ENCODE measurements around the gene TNXB. TPM values are rescaled to one million over a fixed set of nuclear protein-coding genes. Genes with fewer than 3 reads are reported as not detected.
"Not testable (repeated sequence)": the region's sequence is repeated elsewhere in the genome, so short reads cannot be mapped to it uniquely, and the experiment has no call there.

Gene TNXB
- total RNA-seq, 1 donor from 2014 or later, result 4.4 TPM

- H3K9me3 Mint-ChIP-seq; DNase-seq (ENCODE audit: low spot score); H3K27ac Mint-ChIP-seq; H3K4me1 Mint-ChIP-seq (ENCODE audit: low read depth); H3K27me3 Mint-ChIP-seq (ENCODE audit: insufficient read depth); H3K36me3 Mint-ChIP-seq (ENCODE audit: low read depth); intact Hi-C loops (cut with micrococcal nuclease); H3K4me3 Mint-ChIP-seq: not testable (repeated sequence)
These were observed 96.1 kb downstream of the TNXB start for GRCh38 chr6:32012941-32013617.

GRCh38 chr6:32010856-32011530 lies 98.1 kb downstream of the TNXB start:
- not testable (repeated sequence) for H3K36me3 Mint-ChIP-seq (ENCODE audit: low read depth); H3K4me1 Mint-ChIP-seq (ENCODE audit: low read depth); H3K9me3 Mint-ChIP-seq

GRCh38 chr6:32009537-32009936 lies 99.6 kb downstream of the TNXB start:
- intact Hi-C loops (cut with micrococcal nuclease); H3K27ac Mint-ChIP-seq; H3K27me3 Mint-ChIP-seq (ENCODE audit: insufficient read depth); H3K9me3 Mint-ChIP-seq; H3K4me3 Mint-ChIP-seq; H3K36me3 Mint-ChIP-seq (ENCODE audit: low read depth); H3K4me1 Mint-ChIP-seq (ENCODE audit: low read depth); DNase-seq (ENCODE audit: low spot score): not testable (repeated sequence)

More at GRCh38 chr6:32010856-32011530, 98.1 kb downstream of the TNXB start:
- H3K4me3 Mint-ChIP-seq; DNase-seq (ENCODE audit: low spot score); H3K27me3 Mint-ChIP-seq (ENCODE audit: insufficient read depth); H3K27ac Mint-ChIP-seq; intact Hi-C loops (cut with micrococcal nuclease): not testable (repeated sequence)

GRCh38 chr6:32008616-32009015 lies 100.5 kb downstream of the TNXB start:
- H3K9me3 Mint-ChIP-seq; H3K36me3 Mint-ChIP-seq (ENCODE audit: low read depth); DNase-seq (ENCODE audit: low spot score); H3K4me1 Mint-ChIP-seq (ENCODE audit: low read depth); intact Hi-C loops (cut with micrococcal nuclease); H3K27ac Mint-ChIP-seq; H3K4me3 Mint-ChIP-seq; H3K27me3 Mint-ChIP-seq (ENCODE audit: insufficient read depth): not testable (repeated sequence)

GRCh38 chr6:32008037-32008436 lies 101.1 kb downstream of the TNXB start:
- H3K4me1 Mint-ChIP-seq (ENCODE audit: low read depth); H3K9me3 Mint-ChIP-seq; H3K27me3 Mint-ChIP-seq (ENCODE audit: insufficient read depth); H3K27ac Mint-ChIP-seq; H3K36me3 Mint-ChIP-seq (ENCODE audit: low read depth); H3K4me3 Mint-ChIP-seq; DNase-seq (ENCODE audit: low spot score); intact Hi-C loops (cut with micrococcal nuclease): not testable (repeated sequence)

GRCh38 chr6:32007086-32007485 lies 102.1 kb downstream of the TNXB start:
- intact Hi-C loops (cut with micrococcal nuclease); DNase-seq (ENCODE audit: low spot score): not testable (repeated sequence)

GRCh38 chr6:32005991-32006529 lies 103.1 kb downstream of the TNXB start:
- H3K4me1 Mint-ChIP-seq (ENCODE audit: low read depth); DNase-seq (ENCODE audit: low spot score); H3K27ac Mint-ChIP-seq; H3K36me3 Mint-ChIP-seq (ENCODE audit: low read depth); H3K27me3 Mint-ChIP-seq (ENCODE audit: insufficient read depth); intact Hi-C loops (cut with micrococcal nuclease); H3K4me3 Mint-ChIP-seq; H3K9me3 Mint-ChIP-seq: not testable (repeated sequence)

More at GRCh38 chr6:32007086-32007485, 102.1 kb downstream of the TNXB start:
- not testable (repeated sequence) for H3K36me3 Mint-ChIP-seq (ENCODE audit: low read depth); H3K27me3 Mint-ChIP-seq (ENCODE audit: insufficient read depth); H3K9me3 Mint-ChIP-seq; H3K27ac Mint-ChIP-seq; H3K4me3 Mint-ChIP-seq; H3K4me1 Mint-ChIP-seq (ENCODE audit: low read depth)

GRCh38 chr6:32005538-32005880 lies 103.6 kb downstream of the TNXB start:
- H3K36me3 Mint-ChIP-seq (ENCODE audit: low read depth); intact Hi-C loops (cut with micrococcal nuclease); H3K27ac Mint-ChIP-seq; H3K4me1 Mint-ChIP-seq (ENCODE audit: low read depth); H3K9me3 Mint-ChIP-seq; H3K4me3 Mint-ChIP-seq; H3K27me3 Mint-ChIP-seq (ENCODE audit: insufficient read depth); DNase-seq (ENCODE audit: low spot score): not testable (repeated sequence)

GRCh38 chr6:32004864-32005537 lies 104.1 kb downstream of the TNXB start:
- H3K9me3 Mint-ChIP-seq; intact Hi-C loops (cut with micrococcal nuclease); H3K36me3 Mint-ChIP-seq (ENCODE audit: low read depth); H3K4me3 Mint-ChIP-seq; H3K27me3 Mint-ChIP-seq (ENCODE audit: insufficient read depth); DNase-seq (ENCODE audit: low spot score); H3K27ac Mint-ChIP-seq; H3K4me1 Mint-ChIP-seq (ENCODE audit: low read depth): not testable (repeated sequence)

- H3K36me3 Mint-ChIP-seq (ENCODE audit: low read depth); H3K9me3 Mint-ChIP-seq; H3K27me3 Mint-ChIP-seq (ENCODE audit: insufficient read depth); intact Hi-C loops (cut with micrococcal nuclease); DNase-seq (ENCODE audit: low spot score); H3K27ac Mint-ChIP-seq; H3K4me1 Mint-ChIP-seq (ENCODE audit: low read depth); H3K4me3 Mint-ChIP-seq: not testable (repeated sequence)
These were observed 104.7 kb downstream of the TNXB start for GRCh38 chr6:32004393-32004792.

GRCh38 chr6:32003301-32003700 lies 105.8 kb downstream of the TNXB start:
- H3K27me3 Mint-ChIP-seq (ENCODE audit: insufficient read depth); H3K4me3 Mint-ChIP-seq; H3K27ac Mint-ChIP-seq; intact Hi-C loops (cut with micrococcal nuclease); H3K36me3 Mint-ChIP-seq (ENCODE audit: low read depth); H3K4me1 Mint-ChIP-seq (ENCODE audit: low read depth); H3K9me3 Mint-ChIP-seq; DNase-seq (ENCODE audit: low spot score): not testable (repeated sequence)

- H3K4me3 Mint-ChIP-seq; H3K27me3 Mint-ChIP-seq (ENCODE audit: insufficient read depth); H3K9me3 Mint-ChIP-seq; intact Hi-C loops (cut with micrococcal nuclease); H3K36me3 Mint-ChIP-seq (ENCODE audit: low read depth); DNase-seq (ENCODE audit: low spot score); H3K4me1 Mint-ChIP-seq (ENCODE audit: low read depth); H3K27ac Mint-ChIP-seq: not testable (repeated sequence)
These were observed 106.4 kb downstream of the TNXB start for GRCh38 chr6:32002546-32003268.

- H3K4me1 Mint-ChIP-seq (ENCODE audit: low read depth); H3K9me3 Mint-ChIP-seq; H3K27ac Mint-ChIP-seq; H3K36me3 Mint-ChIP-seq (ENCODE audit: low read depth); DNase-seq (ENCODE audit: low spot score); H3K27me3 Mint-ChIP-seq (ENCODE audit: insufficient read depth); H3K4me3 Mint-ChIP-seq; intact Hi-C loops (cut with micrococcal nuclease): not testable (repeated sequence)
These were observed 112.8 kb downstream of the TNXB start for GRCh38 chr6:31996385-31996784.
